NCI-H226 (cell line): ENCODE data around the gene ADAM30.

ENCODE experiments used
- DNase-seq: peaks from one replicate; pipeline ENCODE4 v3.0.0-alpha.2; 2015

Gene ADAM30

GRCh38 chr1:119896303-119896702 lies at the start of gene ADAM30:
Gene ADAM30 (minus strand): TSS chr1:119896515. CDS start chr1:119896336, 179 bp downstream.
- DNase-seq: no peak

DNA sequence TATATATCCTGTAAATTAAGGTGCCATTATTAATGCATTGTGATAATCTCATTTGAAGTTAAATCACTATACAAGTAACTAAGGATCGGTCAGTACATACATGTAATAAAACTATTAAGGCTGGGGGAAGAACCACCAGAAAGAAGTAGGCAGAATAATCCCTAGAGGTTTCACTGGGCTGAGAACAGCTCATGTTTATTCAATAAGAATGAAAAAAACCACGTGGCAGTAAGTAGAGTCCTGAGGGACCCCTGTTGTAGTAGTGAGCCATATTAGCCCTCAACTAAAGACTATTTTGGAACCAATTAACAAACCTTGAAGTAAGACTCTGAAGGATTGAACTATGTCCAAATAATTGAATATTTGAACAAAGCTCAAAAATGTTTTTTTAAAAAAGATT lies 46.9 kb upstream of the ADAM30 start:
- DNase-seq: no peak

- no peak for DNase-seq
Observed at GRCh38 chr1:119941392-119941791, 45.1 kb upstream of the ADAM30 start.

GRCh38 chr1:119940697-119941096 lies 44.4 kb upstream of the ADAM30 start:
- no peak for DNase-seq

- DNase-seq: no peak
Observed at GRCh38 chr1:119937198-119937597, 40.9 kb upstream of the ADAM30 start.

DNA sequence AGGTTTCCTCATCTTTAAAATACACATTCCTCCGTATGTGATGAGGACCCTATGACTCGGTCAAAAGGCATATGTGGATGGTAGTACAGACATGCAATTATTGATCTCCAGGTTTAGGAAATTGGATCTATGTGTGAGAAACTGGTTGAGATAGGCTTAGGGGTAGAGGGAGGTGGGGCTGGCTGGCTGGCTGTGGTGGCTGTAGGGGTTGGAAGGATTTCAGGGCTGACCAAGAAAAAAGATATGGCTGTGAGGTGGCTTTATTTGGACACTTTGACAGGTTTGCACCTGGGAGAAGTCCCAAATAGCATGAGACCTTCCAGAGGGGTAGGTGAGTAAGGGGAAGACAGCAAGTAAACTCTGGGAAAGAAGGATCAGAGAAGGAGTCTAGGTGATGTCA lies 39.6 kb upstream of the ADAM30 start:
- DNase-seq: no peak

DNA sequence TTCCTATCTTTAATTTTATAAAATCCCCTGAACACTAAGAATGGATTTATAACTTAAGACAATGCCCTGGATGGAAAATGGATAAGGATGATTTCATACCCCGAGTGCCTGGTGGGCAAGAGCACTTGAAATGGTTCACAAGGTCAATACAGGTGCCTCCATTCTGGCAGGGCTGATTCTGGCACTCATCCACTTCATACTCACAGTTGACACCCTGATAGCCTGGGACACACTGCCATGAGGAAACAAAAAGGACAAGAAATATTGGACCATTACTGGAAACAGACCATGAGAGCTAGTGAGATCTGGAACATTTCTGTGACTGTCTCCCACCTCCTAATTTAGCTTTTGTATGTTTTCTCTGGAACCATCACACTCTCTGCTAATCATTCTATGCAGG lies 39.1 kb upstream of the ADAM30 start:
- DNase-seq: no peak

GRCh38 chr1:119933397-119933796 lies 37.1 kb upstream of the ADAM30 start:
- no peak for DNase-seq

DNA sequence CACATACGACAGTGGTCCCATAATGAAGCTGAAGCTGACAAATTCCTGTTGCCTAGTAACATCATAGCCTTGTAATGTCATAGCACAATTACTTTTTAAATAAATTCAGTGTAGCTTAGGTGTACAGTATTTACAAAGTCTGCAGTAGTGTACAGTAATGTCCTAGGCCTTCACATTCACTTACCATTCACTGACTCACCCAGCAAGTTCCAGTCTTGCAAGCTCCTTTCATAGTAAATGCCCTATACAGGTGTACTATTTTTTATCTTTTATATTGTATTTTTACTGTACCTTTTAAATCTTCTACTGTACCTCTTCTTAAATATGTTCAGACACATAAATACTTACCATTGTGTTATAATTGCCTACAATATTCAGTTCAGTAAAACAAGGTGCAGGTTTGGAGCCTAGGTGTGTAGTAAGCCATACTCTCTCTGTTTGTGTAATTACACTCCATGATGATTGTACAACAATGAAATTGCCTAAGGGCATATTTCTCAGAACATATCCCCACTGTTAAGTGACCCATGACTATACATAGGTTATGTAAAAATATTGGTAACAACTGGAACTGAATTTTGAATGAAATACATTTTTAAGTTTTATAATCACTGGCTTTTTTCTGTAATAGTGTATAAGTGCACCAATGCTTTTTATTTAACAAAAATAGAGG lies 33.5 kb upstream of the ADAM30 start:
- no peak for DNase-seq

DNA sequence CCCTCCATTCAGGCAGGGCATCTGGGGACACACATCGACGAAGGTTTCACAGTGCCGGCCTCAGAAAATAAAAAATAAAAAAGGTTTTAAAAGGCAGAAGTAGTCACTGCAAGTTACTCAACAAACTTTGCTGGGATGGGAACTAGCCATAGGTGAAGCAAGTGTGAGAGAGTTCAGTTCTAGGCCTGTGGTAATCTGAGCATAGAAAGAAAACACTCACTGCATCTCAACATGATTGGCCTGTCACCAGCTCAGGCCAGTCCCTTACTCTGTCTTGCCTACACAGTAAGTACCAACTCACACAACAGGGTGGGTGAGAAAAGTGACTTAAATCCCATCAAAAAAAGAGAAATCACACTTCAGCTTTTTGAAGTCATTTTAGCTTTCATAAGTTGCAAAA lies 30.2 kb upstream of the ADAM30 start:
- no peak for DNase-seq

GRCh38 chr1:119924948-119925898 lies 28.9 kb upstream of the ADAM30 start:
- DNase-seq: no peak

DNA sequence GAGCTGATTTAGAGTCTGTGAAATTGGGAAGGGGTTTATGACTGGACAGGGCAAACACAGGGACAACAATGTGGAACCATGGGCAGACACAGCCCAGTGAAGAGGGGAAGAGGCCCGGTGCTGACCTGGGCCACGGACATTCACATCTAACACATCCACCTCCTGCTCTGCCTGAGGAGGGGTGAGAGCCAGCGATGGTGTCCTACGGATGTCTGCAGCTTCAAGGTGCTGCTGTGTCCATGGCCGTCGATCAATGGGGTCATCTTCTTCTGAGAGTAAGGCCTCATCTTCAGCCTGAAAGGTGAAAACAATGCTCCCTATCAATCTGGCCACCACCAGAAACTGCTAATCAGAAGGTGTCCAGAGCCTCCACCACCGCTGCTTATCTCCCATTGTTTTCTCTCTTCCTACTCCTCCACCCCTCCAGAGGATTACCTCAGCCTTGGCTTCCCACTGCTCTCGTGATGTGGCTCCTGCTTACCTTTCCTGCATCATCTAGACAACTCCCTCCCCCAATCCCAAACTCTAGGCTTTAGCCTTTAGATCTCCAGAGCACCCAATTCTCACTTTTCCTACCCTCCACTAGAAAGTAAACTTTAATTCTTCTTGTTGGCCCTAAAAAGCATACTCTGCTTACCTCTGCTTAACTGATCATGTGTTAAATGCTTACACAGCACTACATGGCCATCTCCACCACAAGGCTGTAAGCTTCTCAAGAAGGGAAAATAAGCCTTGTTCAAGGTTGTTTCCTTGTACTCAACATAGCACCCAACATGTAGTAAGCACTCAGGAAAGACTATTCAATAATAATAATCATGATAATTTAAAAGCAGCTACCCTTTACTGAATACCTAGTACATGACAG lies 24.0 kb upstream of the ADAM30 start:
- DNase-seq: no peak

GRCh38 chr1:119919241-119919640 lies 22.9 kb upstream of the ADAM30 start:
- no peak for DNase-seq

DNA sequence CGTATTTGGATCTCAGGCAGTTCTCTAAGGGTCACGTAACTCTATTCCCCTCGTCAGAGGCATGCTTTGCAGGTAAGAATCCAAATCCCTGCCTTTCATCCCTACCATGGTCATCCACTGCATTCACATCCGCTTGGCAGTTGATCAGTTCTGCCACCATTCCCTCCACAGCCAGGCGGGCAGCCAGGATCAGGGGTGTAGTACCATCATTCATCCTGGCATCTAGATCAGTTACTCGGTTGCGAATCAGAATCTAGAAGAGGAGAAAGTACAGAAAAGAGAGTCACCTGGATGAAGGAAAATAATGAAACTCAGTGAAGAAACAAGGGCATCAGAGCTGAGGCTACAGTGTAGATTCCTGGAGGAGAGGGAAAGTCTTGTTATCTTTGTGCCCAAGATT lies 22.0 kb upstream of the ADAM30 start:
- no peak for DNase-seq

DNA sequence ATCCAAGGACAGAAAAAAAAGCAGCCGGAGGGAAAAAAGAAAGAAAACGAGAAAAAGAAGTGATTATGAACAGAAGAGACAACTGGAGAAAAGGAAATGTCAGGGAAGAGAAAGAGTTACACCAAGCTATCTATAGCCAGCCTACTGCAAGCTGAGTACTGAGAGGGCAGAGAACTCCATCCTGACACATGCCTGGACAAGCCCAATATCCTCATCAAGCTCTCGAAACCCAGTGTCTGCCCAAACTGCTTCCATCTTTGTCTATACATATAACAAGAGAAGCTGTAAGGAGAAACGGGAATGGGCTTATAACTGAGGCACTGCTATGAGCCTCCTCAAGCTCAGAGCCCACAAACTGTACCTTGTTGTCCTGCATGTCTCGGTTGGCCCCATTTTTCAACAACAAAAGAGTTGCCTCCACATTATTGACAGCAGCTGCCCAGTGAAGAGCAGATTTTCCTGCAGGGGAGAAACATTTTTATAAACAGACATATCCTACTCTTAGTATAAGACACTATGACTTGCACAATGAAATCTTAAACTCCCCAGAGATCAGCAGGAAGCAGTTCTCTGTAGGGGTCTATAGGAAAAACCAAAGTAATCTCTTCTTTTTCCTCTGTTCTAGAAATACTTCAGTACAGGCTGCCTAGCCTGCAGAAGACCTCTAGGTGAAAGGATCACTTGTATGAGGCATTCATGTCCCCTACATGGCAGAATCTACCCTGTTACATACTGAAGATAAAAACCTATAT lies 21.2 kb upstream of the ADAM30 start:
- no peak for DNase-seq

DNA sequence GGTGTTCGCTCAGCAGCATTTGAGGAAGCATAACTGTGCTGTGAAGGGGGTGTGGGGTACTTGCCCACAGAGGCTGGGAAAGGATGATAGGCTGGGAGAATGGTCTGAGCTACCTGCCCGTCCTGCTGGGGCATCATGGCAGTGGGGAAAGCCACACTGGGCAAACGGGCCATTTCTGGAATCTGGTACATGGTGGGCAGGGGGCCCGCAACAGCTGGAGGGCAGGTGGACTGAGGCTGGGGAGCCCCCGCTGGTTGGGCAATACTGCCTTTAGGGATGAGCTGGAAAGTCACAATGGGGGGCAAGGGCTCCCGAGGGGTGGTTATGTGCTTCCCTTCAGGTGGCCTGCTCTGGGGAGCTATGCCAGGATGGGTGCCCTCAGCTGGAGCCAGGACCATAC lies 19.2 kb upstream of the ADAM30 start:
- DNase-seq: no peak

DNA sequence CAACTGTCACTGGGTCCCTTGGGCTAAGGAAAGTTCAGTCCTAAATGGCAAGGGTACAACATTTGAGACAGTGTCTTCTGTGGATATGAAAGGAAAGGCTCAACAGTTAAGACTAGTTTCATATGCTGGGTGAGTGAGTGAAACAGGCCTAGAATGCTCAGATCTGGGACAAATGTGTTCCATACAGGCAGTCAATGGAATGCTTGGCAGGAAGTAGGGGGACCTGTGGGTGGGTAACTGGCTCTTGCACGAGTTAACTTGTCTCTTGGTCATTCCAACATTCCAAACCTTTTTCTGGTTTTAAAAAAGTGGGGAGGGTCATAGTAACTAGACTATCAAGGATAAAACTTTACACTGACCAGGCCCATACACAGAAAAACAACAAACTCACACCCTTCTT lies 17.8 kb upstream of the ADAM30 start:
- DNase-seq: no peak

GRCh38 chr1:119912963-119913362 lies 16.6 kb upstream of the ADAM30 start:
- no peak for DNase-seq

- no peak for DNase-seq
Observed at GRCh38 chr1:119911775-119912174, 15.5 kb upstream of the ADAM30 start.

- DNase-seq: no peak
Observed at GRCh38 chr1:119910618-119911017, 14.3 kb upstream of the ADAM30 start.

DNA sequence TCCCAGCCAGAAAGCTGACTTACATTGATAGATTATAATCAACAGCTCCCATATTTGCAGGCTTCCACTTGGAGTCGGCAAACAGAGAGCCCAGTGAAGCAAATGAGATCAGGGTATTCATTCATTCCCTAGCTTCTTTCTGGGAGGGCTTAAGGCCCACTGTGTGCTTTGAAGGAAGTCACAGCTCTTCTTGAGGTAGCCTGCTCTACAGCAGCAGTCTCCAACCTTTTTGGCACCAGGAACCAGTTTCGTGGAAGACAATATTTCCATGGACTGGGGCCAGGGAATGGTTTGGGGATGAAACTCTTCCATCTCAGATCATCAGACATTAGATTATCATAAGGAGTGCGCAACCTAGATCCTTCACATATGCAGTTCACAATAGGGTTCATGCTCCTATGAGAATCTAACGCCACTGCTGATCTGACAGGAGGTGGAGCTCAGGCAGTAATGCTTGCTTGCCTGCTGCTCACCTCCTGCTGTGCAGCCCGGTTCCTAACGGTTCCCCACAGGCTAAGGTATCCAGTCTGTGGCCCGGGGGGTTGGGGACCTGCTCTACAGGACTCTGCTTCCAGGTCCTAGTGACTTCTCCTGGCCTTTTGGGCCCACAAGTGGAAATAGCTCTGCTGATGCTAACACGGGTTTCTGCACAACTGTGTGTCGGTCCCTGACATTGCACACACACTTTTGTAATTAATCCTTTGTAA lies 13.7 kb upstream of the ADAM30 start:
- no peak for DNase-seq

DNA sequence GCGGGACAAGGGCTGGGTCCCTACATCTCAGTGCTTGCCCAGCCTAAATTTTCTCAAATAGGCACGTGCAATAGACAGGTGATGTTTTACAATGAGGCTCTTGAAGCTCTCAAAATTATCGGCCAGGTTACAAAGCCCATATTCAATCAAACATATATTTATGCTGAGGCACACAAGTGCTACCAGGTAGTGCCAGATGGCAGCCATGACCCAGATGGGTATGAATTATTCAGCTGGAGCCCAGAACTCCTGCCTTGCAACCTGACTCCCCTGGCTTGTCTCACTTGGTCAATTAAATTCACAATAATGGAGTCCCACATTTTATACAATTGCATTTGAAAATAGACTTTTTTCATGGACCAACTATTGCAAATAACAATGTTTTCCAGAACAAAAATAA lies 12.3 kb upstream of the ADAM30 start:
- DNase-seq: no peak
